ENCODE data around the gene GPSM1.

Gene GPSM1

DNA sequence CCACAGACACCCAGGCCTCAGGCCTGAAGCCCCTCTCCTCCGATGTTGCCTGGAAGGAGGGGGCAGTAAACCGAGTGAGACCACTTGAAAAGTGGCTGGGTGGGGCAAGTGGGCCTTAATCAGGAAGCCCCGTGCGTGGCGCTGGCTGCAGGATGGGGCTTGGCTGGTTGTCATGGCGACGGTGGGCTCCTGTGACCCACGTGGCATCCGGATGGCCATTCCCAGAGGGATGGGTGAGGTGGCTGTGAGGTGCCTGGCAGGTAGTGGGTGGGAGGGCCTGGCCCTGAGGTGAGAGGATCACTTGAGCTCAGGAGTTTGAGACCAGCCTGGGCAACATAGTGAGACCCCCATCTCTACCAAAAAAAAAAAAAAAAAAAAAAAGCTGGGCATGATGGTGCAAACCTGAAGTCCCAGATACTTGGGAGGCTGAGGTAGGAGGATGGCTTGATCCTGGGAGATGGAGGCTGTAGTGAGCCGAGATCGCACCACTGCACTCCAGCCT, 5.2 kb downstream of the GPSM1 start:
- no peak for DNase-seq (ENCODE audit: low read depth in 1 of 2, low spot score in 1 of 2)
- H3K27ac ChIP-seq (replicated peaks), result no peak overlapping the region
- H3K4me3 ChIP-seq (replicated peaks; ENCODE audit: insufficient read depth, low read length), result no peak overlapping the region
- H3K27me3 ChIP-seq (ENCODE audit: insufficient read depth, poor library complexity, severe bottlenecking), result peaks cover 5% of the 10 kb centered on the region
- no peak for TF ChIP-seq POLR2AphosphoS5 (IDR thresholded peaks at IDR 0.05; ENCODE audit: low read depth)
- no peak for TF ChIP-seq SPI1 (IDR thresholded peaks at IDR 0.05; ENCODE audit: borderline replicate concordance, low read depth)
- TF ChIP-seq, protein P1, sequence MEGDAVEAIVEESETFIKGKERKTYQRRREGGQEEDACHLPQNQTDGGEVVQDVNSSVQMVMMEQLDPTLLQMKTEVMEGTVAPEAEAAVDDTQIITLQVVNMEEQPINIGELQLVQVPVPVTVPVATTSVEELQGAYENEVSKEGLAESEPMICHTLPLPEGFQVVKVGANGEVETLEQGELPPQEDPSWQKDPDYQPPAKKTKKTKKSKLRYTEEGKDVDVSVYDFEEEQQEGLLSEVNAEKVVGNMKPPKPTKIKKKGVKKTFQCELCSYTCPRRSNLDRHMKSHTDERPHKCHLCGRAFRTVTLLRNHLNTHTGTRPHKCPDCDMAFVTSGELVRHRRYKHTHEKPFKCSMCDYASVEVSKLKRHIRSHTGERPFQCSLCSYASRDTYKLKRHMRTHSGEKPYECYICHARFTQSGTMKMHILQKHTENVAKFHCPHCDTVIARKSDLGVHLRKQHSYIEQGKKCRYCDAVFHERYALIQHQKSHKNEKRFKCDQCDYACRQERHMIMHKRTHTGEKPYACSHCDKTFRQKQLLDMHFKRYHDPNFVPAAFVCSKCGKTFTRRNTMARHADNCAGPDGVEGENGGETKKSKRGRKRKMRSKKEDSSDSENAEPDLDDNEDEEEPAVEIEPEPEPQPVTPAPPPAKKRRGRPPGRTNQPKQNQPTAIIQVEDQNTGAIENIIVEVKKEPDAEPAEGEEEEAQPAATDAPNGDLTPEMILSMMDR (IDR thresholded peaks at IDR 0.05; ENCODE audit: insufficient read depth, low read length), result no peak

DNA sequence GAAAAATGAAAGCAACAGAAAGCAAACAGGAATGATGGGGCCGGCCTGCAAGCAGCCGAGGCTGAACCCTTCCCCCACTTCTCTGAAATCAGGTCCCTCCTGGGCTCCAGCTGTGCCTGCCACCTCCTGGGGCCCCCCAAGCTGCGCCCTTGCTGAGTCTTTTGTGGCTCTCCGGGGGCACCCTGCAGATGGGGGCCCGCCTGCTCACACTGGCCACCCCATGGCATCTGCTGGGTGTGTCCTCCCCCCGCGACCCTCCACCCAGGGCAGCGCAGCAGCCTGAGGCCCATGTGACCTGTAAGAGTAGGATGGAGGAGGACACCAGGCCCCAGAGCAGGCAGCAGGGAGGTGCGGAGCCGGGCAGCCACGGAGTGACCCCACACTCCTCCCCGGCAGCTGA, 5.7 kb downstream of the GPSM1 start:
- Histone ChIP-seq H3K4me3 (replicated peaks; ENCODE audit: insufficient read depth, low read length) (no peak overlapping the region), H3K27ac (replicated peaks) (no peak overlapping the region), H3K27me3 (ENCODE audit: insufficient read depth, poor library complexity, severe bottlenecking) (peaks cover 5% of the 10 kb centered on the region)
- TF ChIP-seq, protein P2, sequence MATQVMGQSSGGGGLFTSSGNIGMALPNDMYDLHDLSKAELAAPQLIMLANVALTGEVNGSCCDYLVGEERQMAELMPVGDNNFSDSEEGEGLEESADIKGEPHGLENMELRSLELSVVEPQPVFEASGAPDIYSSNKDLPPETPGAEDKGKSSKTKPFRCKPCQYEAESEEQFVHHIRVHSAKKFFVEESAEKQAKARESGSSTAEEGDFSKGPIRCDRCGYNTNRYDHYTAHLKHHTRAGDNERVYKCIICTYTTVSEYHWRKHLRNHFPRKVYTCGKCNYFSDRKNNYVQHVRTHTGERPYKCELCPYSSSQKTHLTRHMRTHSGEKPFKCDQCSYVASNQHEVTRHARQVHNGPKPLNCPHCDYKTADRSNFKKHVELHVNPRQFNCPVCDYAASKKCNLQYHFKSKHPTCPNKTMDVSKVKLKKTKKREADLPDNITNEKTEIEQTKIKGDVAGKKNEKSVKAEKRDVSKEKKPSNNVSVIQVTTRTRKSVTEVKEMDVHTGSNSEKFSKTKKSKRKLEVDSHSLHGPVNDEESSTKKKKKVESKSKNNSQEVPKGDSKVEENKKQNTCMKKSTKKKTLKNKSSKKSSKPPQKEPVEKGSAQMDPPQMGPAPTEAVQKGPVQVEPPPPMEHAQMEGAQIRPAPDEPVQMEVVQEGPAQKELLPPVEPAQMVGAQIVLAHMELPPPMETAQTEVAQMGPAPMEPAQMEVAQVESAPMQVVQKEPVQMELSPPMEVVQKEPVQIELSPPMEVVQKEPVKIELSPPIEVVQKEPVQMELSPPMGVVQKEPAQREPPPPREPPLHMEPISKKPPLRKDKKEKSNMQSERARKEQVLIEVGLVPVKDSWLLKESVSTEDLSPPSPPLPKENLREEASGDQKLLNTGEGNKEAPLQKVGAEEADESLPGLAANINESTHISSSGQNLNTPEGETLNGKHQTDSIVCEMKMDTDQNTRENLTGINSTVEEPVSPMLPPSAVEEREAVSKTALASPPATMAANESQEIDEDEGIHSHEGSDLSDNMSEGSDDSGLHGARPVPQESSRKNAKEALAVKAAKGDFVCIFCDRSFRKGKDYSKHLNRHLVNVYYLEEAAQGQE (IDR thresholded peaks at IDR 0.05; ENCODE audit: insufficient replicate concordance, low read depth), result no peak
- no peak for DNase-seq (ENCODE audit: low read depth in 1 of 2, low spot score in 1 of 2)

DNA sequence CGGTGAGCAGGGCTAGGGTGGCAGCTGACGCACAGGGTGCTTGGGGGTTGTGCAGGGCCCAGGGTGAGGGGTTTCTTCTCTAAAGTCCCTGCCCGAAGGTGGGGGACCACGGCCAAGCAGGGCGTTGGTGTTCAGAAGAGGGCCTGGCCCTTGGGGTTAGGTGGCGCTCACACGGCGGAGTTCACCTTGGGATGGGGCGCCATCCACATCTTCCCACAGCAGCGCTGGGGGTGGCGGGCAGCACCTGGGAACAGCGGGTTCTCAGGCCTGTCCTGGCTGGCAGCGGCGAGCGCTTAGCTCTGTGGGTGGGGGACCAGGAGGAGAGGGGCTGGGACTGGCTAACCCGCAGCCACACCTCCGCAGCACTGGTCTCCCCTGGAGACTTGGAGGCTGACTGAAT, 6.1 kb downstream of the GPSM1 start:
- TF ChIP-seq GABPA (IDR thresholded peaks at IDR 0.05; ENCODE audit: low read depth), result no peak
- no peak for TF ChIP-seq SPI1 (IDR thresholded peaks at IDR 0.05; ENCODE audit: borderline replicate concordance, low read depth)
- TF ChIP-seq, protein P1 (IDR thresholded peaks at IDR 0.05; ENCODE audit: insufficient read depth, low read length), result no peak
- TF ChIP-seq POLR2AphosphoS5 (IDR thresholded peaks at IDR 0.05; ENCODE audit: low read depth), result no peak
- TF ChIP-seq, protein P2 (IDR thresholded peaks at IDR 0.05; ENCODE audit: insufficient replicate concordance, low read depth), result no peak
- no peak for DNase-seq (ENCODE audit: low read depth in 1 of 2, low spot score in 1 of 2)
- no peak overlapping the region for H3K4me3 ChIP-seq (replicated peaks; ENCODE audit: insufficient read depth, low read length)
- peaks cover under 1% of the 10 kb centered on the region for H3K27me3 ChIP-seq (ENCODE audit: insufficient read depth, poor library complexity, severe bottlenecking)
- H3K27ac ChIP-seq (replicated peaks), result no peak overlapping the region

DNA sequence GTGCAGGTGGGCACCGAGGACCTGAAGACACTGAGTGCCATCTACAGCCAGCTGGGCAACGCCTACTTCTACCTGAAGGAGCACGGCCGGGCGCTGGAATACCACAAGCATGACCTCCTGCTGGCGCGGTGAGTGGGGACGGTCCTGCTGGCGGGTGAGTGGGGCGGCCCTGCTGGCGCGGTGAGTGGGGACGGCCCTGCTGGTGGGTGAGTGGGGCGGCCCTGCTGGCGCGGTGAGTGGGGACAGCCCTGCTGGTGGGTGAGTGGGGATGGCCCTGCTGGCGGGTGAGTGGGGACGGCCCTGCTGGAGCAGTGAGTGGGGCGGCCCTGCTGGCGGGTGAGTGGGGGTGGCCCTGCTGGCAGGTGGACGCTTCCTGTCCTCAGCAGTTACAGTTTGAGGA, 7.2 kb downstream of the GPSM1 start:
- no peak overlapping the region for H3K4me3 ChIP-seq (replicated peaks; ENCODE audit: insufficient read depth, low read length)
- no peaks in the 10 kb centered on the region for H3K27me3 ChIP-seq (ENCODE audit: insufficient read depth, poor library complexity, severe bottlenecking)
- TF ChIP-seq SPI1 (IDR thresholded peaks at IDR 0.05; ENCODE audit: borderline replicate concordance, low read depth) (no peak), GABPA (IDR thresholded peaks at IDR 0.05; ENCODE audit: low read depth) (no peak), POLR2AphosphoS5 (IDR thresholded peaks at IDR 0.05; ENCODE audit: low read depth) (no peak)
- TF ChIP-seq, protein P1 (IDR thresholded peaks at IDR 0.05; ENCODE audit: insufficient read depth, low read length), result no peak
- TF ChIP-seq, protein P2 (IDR thresholded peaks at IDR 0.05; ENCODE audit: insufficient replicate concordance, low read depth), result no peak
- DNase-seq (ENCODE audit: low read depth in 1 of 2, low spot score in 1 of 2), result no peak
- no peak overlapping the region for H3K27ac ChIP-seq (replicated peaks)

Measured in HL-60 (cell line).